Osteoblast (primary cell): Measurements from ENCODE around the gene WWC1. TPM values are rescaled to one million over a fixed set of nuclear protein-coding genes. Genes with fewer than 3 reads are reported as not detected.

ENCODE experiments used
- DNase-seq: peaks from one replicate; pipeline ENCODE4 v3.0.0; 2011; ENCODE audit warnings: low spot score, mixed read lengths; ENCODE audit not compliant: insufficient read length; ENCODE audit errors: missing footprints
- H2AFZ ChIP-seq: 2 replicates; pipeline ENCODE4 v1.6.0; 2011; ENCODE audit warnings: mild to moderate bottlenecking, low read length
- H3K27ac ChIP-seq: 2 replicates; pipeline ENCODE4 v1.5.1; 2011; ENCODE audit warnings: mild to moderate bottlenecking, low read depth, low read length, moderate library complexity
- H3K27me3 ChIP-seq: 2 replicates; pipeline ENCODE4 v1.6.0; 2012; ENCODE audit warnings: mild to moderate bottlenecking, control low read depth, inconsistent platforms, low read length, moderate library complexity; ENCODE audit not compliant: insufficient read depth
- H3K36me3 ChIP-seq: 2 replicates; pipeline ENCODE4 v1.5.1; 2011; ENCODE audit warnings: mild to moderate bottlenecking, low read length, control low read depth, moderate library complexity; ENCODE audit not compliant: insufficient read depth
- H3K4me1 ChIP-seq: 2 replicates; pipeline ENCODE4 v1.5.1; 2011; ENCODE audit warnings: mild to moderate bottlenecking, low read length, control low read depth, moderate library complexity; ENCODE audit not compliant: insufficient read depth
- H3K4me2 ChIP-seq: 2 replicates; pipeline ENCODE4 v1.6.0; 2011; ENCODE audit warnings: mild to moderate bottlenecking, low read length; ENCODE audit not compliant: insufficient read depth
- H3K4me3 ChIP-seq: fragments of 200-600 bp; sonication (generic); 3 replicates; pipeline ENCODE4 v1.5.1; 2012; ENCODE audit warnings: mild to moderate bottlenecking, low read length, inconsistent platforms; ENCODE audit not compliant: insufficient read depth
- H3K79me2 ChIP-seq: 2 replicates; pipeline ENCODE4 v1.6.0; 2012; ENCODE audit warnings: mild to moderate bottlenecking, low read length, control low read depth, inconsistent platforms; ENCODE audit not compliant: insufficient read depth
- H3K9me3 ChIP-seq: 2 replicates; pipeline ENCODE4 v1.5.1; 2011; ENCODE audit warnings: low read depth, low read length, control low read depth
- H4K20me1 ChIP-seq: 2 replicates; pipeline ENCODE4 v1.6.0; 2012; ENCODE audit warnings: mild to moderate bottlenecking, low read length, control low read depth; ENCODE audit not compliant: insufficient read depth
- total RNA-seq: library from RNA; depleted of rRNA; stranded (reverse); fragments of >200 nt; gene quantifications from 2 replicates; pipeline ENCODE4 v1.2.3, GENCODE V29; 2012
- TF ChIP-seq, protein P1 (sequence below): IDR thresholded peaks from 2 replicates; pipeline ENCODE4 v1.5.1; 2011; ENCODE audit warnings: mild to moderate bottlenecking, low read depth, low read length, moderate library complexity; ENCODE audit errors: extremely low read depth

The WWC1 gene
- total RNA-seq, 1 donor = 1.4 TPM

DNA sequence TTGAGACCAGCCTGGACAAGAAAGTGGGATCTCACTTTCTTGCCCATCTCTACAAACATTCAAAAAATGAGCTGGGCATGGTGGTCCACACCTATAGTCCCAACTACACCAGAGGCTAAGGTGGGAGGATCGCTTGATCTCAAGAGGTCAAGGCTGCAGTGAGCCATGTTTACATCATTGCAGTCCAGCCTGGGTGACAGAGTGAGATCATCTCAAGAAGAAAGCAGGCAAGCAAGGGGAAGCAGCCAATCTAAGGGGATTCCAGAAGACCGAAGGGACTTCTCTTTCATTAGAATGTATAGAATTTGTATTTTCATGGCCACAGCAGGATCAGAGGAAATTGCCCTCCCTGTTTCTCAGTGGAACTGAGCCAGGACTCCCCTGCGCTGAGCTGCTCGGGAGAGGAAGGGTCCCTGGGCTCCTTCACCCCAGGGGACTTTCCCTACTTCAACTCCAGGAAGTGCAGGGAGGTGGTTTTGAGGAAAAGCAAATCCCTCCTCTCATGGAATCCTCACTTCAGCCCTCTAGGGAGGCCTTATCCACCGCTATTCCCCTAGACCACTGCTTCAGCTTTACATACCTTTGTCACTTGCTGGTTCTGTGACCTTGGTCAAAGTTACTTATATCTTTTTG lies 12.1 kb downstream of the WWC1 start:
- Histone ChIP-seq H2AFZ (no peak overlapping the region), H3K36me3 (no peaks in the 10 kb centered on the region), H3K27me3 (no peaks in the 10 kb centered on the region), H3K4me2 (no peak overlapping the region), H4K20me1 (no peaks in the 10 kb centered on the region), H3K9me3 (no peaks in the 10 kb centered on the region), H3K79me2 (no peaks in the 10 kb centered on the region), H3K27ac (no peak overlapping the region), H3K4me1 (peaks cover 17% of the 10 kb centered on the region), H3K4me3 (no peak overlapping the region)
- no peak for DNase-seq
- TF ChIP-seq, protein P1, sequence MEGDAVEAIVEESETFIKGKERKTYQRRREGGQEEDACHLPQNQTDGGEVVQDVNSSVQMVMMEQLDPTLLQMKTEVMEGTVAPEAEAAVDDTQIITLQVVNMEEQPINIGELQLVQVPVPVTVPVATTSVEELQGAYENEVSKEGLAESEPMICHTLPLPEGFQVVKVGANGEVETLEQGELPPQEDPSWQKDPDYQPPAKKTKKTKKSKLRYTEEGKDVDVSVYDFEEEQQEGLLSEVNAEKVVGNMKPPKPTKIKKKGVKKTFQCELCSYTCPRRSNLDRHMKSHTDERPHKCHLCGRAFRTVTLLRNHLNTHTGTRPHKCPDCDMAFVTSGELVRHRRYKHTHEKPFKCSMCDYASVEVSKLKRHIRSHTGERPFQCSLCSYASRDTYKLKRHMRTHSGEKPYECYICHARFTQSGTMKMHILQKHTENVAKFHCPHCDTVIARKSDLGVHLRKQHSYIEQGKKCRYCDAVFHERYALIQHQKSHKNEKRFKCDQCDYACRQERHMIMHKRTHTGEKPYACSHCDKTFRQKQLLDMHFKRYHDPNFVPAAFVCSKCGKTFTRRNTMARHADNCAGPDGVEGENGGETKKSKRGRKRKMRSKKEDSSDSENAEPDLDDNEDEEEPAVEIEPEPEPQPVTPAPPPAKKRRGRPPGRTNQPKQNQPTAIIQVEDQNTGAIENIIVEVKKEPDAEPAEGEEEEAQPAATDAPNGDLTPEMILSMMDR = no peak

DNA sequence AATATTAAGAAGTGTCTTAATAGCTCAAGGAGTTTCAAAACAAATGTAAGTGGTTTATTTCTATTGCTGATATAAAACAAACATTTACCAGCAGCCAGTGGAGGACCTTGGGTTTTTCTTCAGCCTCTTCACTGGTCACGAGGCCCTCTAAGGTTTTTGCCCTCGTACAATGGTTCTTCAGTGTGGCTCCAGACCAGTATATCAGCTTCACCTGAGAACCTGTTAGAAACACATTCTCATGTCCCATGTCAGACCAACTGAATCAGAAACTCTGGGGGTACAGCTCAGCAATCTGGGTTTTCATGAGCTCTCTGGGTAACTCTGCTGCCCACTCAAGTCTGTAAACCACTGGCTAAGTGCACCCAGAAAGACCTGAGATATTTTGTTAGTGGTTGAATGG lies 12.9 kb downstream of the WWC1 start:
- Histone ChIP-seq H3K4me1 (peaks cover 17% of the 10 kb centered on the region), H3K9me3 (no peaks in the 10 kb centered on the region), H2AFZ (no peak overlapping the region), H3K79me2 (no peaks in the 10 kb centered on the region), H3K27ac (no peak overlapping the region), H3K4me3 (no peak overlapping the region), H3K4me2 (no peak overlapping the region), H3K27me3 (no peaks in the 10 kb centered on the region), H3K36me3 (no peaks in the 10 kb centered on the region), H4K20me1 (no peaks in the 10 kb centered on the region)
- TF ChIP-seq, protein P1 = no peak
- DNase-seq = no peak

DNA sequence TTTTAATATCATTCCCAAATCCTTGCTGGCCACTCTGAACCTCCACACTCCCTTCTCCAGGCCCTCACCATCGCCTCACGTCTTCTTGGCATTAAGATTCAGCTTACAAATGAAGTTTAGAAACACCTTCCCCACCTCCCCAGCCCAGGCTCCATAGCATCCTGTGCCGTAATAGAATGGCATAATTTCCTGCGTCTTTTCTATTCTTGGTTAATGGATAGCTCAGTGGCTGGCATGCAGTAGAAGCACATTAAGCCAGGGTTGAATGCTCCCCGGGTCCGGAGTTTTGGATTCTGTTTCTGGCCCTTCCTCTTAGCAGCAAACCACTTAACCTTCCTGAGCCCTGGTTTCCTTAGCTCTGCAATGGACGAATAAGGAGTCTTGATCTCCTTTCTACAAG lies 13.8 kb downstream of the WWC1 start:
- no peak overlapping the region for H3K4me2 ChIP-seq
- no peaks in the 10 kb centered on the region for H3K36me3 ChIP-seq
- H3K27ac ChIP-seq = no peak overlapping the region
- TF ChIP-seq, protein P1 = no peak
- no peak overlapping the region for H3K4me3 ChIP-seq
- no peaks in the 10 kb centered on the region for H3K27me3 ChIP-seq
- H2AFZ ChIP-seq = no peak overlapping the region
- no peak for DNase-seq
- H3K9me3 ChIP-seq = no peaks in the 10 kb centered on the region
- no peaks in the 10 kb centered on the region for H3K79me2 ChIP-seq
- peaks cover 17% of the 10 kb centered on the region for H3K4me1 ChIP-seq
- H4K20me1 ChIP-seq = no peaks in the 10 kb centered on the region

DNA sequence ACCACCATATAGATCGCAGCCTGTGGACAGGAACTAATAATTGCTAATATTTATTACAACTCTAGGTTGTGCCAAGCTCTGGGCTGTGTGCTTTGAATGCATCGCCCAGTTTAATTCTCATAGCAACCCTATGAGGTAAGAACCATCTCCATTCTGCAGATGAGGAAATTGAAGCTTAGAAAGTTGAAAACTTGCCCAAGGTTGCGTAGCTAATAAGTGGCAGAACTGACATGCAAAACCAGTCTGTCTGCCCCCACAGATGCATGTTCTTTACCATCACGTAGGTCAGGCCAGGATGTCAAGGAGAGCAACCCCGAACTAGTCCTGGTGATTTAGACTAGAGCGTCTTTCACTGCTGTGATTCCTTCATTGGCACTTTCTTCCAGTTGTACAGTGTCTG lies 15.6 kb downstream of the WWC1 start:
- TF ChIP-seq, protein P1 = no peak
- Histone ChIP-seq H3K4me1 (peaks cover 7% of the 10 kb centered on the region), H3K4me2 (no peak overlapping the region), H3K27me3 (no peaks in the 10 kb centered on the region), H3K9me3 (no peaks in the 10 kb centered on the region), H4K20me1 (no peaks in the 10 kb centered on the region), H3K36me3 (no peaks in the 10 kb centered on the region), H3K4me3 (no peak overlapping the region), H2AFZ (no peak overlapping the region), H3K79me2 (no peaks in the 10 kb centered on the region), H3K27ac (no peak overlapping the region)
- no peak for DNase-seq
